Right lobe of liver (tissue), 4 donors: ENCODE results near the gene CDR2.

ENCODE experiments used
- CTCF ChIP-seq, 4 donors: fragments of 200-600 bp in 3 of 4; fragments of 450-650 bp in 1 of 4; IDR thresholded peaks; one replicate each; pipeline versions ENCODE4 v1.5.1 to v1.8.0; 2016 to 2022; ENCODE audit warnings: antibody characterized with exemption in 4 of 4, mild to moderate bottlenecking in 2 of 4
- POLR2A ChIP-seq: fragments of 450-650 bp; IDR thresholded peaks from one replicate; pipeline ENCODE4 v1.6.1; 2017; ENCODE audit warnings: antibody characterized with exemption, mild to moderate bottlenecking
- donor health status: DM: no; HTN: no; CAD: no.
- donor health status: DM: no; HTN: no; CAD: no.
- donor health status: DM: no; HTN: yes; CAD: no.

- TF ChIP-seq CTCF (IDR thresholded peaks at IDR 0.05), result no peak
- no peak for TF ChIP-seq POLR2A
Measured at GRCh38 chr16:22397931-22398330, 23.5 kb upstream of the CDR2 start.
